Kidney epithelial cell (primary cell): ENCODE data around the gene ACAA1. TPM values are rescaled to one million over a fixed set of nuclear protein-coding genes. Genes with fewer than 3 reads are reported as not detected.

Experiments
- DNase-seq: peaks from one replicate; pipeline ENCODE4 v3.0.0-alpha.2; 2010; ENCODE audit warnings: low read depth
- H3K27me3 ChIP-seq: 2 replicates; pipeline ENCODE4 v1.6.0; 2011; ENCODE audit warnings: low read length; ENCODE audit not compliant: control insufficient read depth, insufficient read depth
- H3K36me3 ChIP-seq: 2 replicates; pipeline ENCODE4 v1.5.1; 2011; ENCODE audit warnings: low read length; ENCODE audit not compliant: control insufficient read depth, insufficient read depth
- H3K4me3 ChIP-seq: 2 replicates; pipeline ENCODE4 v1.5.1; 2011; ENCODE audit warnings: low read depth, mild to moderate bottlenecking, control low read depth, low read length
- total RNA-seq: library from RNA; depleted of rRNA; stranded (reverse); fragments of >200 nt; gene quantifications from 2 replicates; pipeline ENCODE4 v1.2.3, GENCODE V29; 2015
- TF ChIP-seq, protein P1 (sequence below): IDR thresholded peaks from 2 replicates; pipeline ENCODE4 v1.5.1; 2011; ENCODE audit warnings: mild to moderate bottlenecking, moderate library complexity, low read length, control low read depth, inconsistent platforms; ENCODE audit not compliant: insufficient read depth, poor library complexity, severe bottlenecking

Gene ACAA1
- total RNA-seq, 1 donor from 2014 or later = 54.5 TPM

DNA sequence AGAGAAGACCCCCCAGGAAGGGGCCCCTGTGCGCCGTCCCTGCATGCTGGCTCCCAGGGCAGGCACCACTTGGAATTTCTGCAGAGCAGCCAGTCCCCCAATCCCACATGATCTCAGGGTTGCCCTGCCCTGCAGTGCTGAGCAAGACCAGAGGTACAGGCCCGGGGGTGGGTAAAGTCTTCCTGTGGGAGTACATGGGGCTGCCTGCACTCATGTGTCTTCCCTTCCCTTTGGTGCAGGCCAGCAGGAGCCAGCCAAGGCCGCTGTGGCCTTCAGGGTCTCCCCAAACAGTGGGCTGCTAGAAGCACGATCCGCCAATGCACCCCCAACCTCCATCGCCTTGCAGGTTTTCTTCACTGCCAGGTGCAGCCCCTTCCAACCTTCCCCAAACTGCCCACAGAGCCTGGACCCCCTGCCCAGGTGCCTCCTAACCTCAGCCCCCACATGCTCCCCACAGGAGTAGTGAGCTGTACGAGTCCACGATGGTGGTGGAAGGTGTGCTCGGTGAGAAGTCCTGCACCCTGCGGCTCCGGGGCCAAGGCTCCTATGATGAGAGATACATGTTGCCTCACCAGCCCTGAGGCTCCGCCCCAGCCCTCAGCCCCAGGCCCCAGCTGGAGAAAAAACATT lies 15.0 kb downstream of the ACAA1 start:
- peaks cover 1% of the 10 kb centered on the region for H3K36me3 ChIP-seq
- TF ChIP-seq, protein P1, sequence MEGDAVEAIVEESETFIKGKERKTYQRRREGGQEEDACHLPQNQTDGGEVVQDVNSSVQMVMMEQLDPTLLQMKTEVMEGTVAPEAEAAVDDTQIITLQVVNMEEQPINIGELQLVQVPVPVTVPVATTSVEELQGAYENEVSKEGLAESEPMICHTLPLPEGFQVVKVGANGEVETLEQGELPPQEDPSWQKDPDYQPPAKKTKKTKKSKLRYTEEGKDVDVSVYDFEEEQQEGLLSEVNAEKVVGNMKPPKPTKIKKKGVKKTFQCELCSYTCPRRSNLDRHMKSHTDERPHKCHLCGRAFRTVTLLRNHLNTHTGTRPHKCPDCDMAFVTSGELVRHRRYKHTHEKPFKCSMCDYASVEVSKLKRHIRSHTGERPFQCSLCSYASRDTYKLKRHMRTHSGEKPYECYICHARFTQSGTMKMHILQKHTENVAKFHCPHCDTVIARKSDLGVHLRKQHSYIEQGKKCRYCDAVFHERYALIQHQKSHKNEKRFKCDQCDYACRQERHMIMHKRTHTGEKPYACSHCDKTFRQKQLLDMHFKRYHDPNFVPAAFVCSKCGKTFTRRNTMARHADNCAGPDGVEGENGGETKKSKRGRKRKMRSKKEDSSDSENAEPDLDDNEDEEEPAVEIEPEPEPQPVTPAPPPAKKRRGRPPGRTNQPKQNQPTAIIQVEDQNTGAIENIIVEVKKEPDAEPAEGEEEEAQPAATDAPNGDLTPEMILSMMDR = no peak
- no peaks in the 10 kb centered on the region for H3K27me3 ChIP-seq
- no peak overlapping the region for H3K4me3 ChIP-seq
- no peak for DNase-seq

DNA sequence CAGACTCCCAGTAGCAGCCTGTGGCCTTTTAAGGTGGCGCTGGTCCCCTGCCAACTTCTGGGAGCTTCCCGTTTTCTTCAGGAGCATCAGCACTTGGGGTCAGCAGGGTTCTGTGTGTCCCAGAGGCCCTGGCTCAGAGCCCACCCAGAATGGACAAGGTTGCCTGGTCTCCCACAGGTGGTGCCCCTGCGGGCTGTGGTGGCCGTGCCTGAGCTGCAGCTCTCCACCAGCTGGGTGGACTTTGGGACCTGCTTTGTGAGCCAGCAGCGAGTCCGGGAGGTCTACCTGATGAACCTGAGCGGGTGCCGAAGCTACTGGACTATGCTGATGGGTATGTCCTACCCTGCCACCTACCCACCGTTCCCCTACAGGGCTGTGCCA lies 15.5 kb downstream of the ACAA1 start:
- Histone ChIP-seq H3K4me3 (no peak overlapping the region), H3K36me3 (peaks cover 1% of the 10 kb centered on the region), H3K27me3 (no peaks in the 10 kb centered on the region)
- DNase-seq = no peak
- TF ChIP-seq, protein P1 = no peak

DNA sequence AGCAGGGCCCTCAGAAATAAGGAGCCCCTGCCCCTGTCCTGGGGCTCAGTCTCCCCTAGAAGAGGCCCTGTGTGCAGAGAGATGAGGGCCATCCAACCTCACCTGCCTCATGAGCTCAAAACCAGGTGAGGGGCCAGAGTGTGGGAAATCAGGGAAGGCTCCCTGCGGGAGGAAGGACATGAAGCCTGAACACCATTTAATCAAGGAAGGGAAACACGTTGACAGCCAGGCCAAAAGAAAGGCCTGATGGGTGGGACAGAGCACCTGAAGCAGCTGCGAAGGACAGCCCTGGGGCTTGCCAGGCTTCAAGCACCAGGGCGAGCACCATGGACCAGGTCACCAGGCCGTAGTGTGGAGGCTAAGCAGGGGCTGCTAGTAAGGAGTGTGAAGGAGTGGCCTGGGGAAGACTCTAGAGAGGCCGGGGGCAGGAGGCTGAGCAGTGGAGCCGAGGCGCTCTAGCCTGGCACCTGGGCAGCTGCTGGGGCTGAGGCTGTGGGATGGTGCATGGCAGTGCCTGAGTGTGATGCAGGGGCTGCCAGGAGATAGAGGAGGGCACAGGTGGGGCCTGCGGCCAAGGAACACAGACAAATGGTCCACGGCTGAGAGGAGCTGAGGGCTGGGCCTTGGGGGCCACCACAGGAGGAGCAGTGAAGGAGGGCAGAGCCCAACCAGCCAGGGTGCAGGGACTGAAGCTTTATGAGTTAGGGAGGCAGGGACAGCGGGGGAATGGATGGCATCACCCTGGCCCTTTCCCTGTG lies 16.1 kb downstream of the ACAA1 start:
- peaks cover 2% of the 10 kb centered on the region for H3K27me3 ChIP-seq
- peaks cover 1% of the 10 kb centered on the region for H3K36me3 ChIP-seq
- no peak for DNase-seq
- no peak overlapping the region for H3K4me3 ChIP-seq
- TF ChIP-seq, protein P1 = no peak

DNA sequence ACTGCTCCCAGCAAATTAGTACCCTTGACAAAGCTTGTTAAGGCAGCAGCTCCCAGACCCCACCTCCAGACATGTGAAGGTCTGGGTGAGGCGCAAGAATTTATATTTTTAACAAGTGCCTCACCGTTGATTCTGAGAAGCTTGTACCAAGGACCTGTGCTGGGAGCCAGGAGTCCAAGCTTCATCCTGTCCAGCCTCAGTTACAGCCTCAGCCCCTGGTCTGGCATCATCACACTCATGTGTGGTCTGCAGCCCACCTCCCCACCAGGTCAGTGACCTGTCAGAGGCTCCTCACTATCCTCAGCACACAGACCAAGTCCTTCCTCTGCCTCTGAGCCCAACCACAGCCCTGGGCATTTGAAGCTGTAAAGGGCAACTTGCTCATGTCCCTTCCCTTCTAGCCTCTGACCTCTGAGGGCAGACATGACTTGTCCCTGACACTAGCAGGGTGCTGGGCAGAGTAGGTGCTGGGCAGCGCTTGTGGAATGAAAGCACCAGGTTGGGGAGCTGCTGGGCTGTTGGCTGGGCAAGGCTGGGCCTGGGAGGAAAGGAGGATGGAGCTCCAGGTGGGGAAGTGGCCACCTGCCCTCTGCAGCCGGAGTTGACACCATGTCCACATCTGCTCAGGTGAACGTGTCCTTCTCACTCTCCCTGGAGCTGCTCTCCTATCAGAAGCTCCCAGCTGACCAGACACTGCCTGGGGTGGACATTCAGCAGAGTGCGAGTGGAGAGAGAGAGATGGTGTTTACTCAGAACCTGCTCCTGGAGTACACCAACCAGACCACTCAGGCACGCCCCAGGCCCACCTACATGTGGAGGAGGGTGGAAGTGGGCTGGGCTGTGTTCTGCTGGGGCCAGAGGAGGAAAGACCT lies 16.9 kb downstream of the ACAA1 start:
- no peaks in the 10 kb centered on the region for H3K36me3 ChIP-seq
- TF ChIP-seq, protein P1 = no peak
- H3K27me3 ChIP-seq = peaks cover 7% of the 10 kb centered on the region

DNA sequence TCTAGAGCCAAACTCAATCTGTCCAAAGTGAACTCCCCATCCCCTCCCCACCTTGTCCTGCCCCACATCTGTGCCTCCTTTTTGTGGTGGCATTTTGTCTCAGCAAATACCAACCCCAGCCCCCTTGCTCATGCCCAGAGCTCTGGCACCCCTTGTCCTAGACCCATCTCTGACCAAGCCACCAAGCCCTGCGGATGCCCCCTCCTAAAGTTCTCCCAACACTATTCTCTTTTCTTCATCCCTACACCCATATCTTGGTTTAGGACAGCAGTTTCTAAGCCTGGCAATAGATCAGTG lies 17.7 kb downstream of the ACAA1 start:
- no peaks in the 10 kb centered on the region for H3K36me3 ChIP-seq
- no peak for DNase-seq
- TF ChIP-seq, protein P1 = no peak
- peaks cover 7% of the 10 kb centered on the region for H3K27me3 ChIP-seq
- H3K4me3 ChIP-seq = no peak overlapping the region

More for the DNA sequence above, 16.9 kb downstream of the ACAA1 start:
- DNase-seq = no peak
- no peak overlapping the region for H3K4me3 ChIP-seq
